Measurements from ENCODE around the gene CST4.
A peak's percentile ranks its signal among the peaks of the same experiment; 100 is the strongest.
"Not testable (repeated sequence)": the region's sequence is repeated elsewhere in the genome, so short reads cannot be mapped to it uniquely, and the experiment has no call there.

The CST4 gene

GRCh38 chr20:23662276-23662870 lies 26.5 kb downstream of the CST4 start:
- DNase-seq (ENCODE audit: insufficient read length, low spot score) (no peak), FAIRE-seq (no peak)
- no peak for TF ChIP-seq TAF1 (IDR thresholded peaks at IDR 0.05; ENCODE audit: low read depth, low read length)

DNA sequence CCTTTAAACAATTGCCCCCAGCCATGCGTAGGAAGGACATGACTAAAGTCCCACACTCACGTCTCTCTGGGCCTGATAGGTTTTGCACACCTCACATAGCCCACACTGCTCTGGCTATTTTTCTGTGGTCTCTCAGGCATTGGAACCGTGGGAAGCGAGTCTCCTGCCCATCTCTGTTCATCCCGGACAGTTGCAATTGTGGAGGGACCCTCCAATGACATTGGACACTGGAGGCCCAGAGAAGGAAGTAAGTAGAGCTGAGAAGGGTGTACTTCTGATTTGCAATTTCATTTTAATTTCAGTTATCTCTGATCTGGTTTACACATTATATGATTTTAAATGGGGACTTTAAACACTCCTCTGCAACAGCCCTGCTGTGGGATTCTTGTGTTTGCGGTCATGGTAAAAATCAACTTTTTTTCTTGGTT lies 27.8 kb downstream of the CST4 start:
- FAIRE-seq (no peak), DNase-seq (ENCODE audit: insufficient read length, low spot score) (no peak)
- TF ChIP-seq POLR2AphosphoS5 (IDR thresholded peaks at IDR 0.05; ENCODE audit: low read depth, low read length): no peak
- no peak for TF ChIP-seq POU2F2 (IDR thresholded peaks at IDR 0.05; ENCODE audit: low read depth, low read length)
- TF ChIP-seq SPI1 (IDR thresholded peaks at IDR 0.05; ENCODE audit: low read depth, low read length): no peak
- TF ChIP-seq POLR2A (IDR thresholded peaks at IDR 0.05; ENCODE audit: low read depth, low read length): no peak
- TF ChIP-seq PAX5 (IDR thresholded peaks at IDR 0.05; ENCODE audit: insufficient read depth, low read length, severe bottlenecking): no peak
- TF ChIP-seq TAF1 (IDR thresholded peaks at IDR 0.05; ENCODE audit: low read depth, low read length): no peak

GRCh38 chr20:23659989-23660837 lies 28.6 kb downstream of the CST4 start:
- TF ChIP-seq SPI1 (IDR thresholded peaks at IDR 0.05; ENCODE audit: low read depth, low read length): no peak
- no peak for TF ChIP-seq PAX5 (IDR thresholded peaks at IDR 0.05; ENCODE audit: insufficient read depth, low read length, severe bottlenecking)
- TF ChIP-seq POLR2AphosphoS5 (IDR thresholded peaks at IDR 0.05; ENCODE audit: low read depth, low read length): no peak
- no peak for TF ChIP-seq TAF1 (IDR thresholded peaks at IDR 0.05; ENCODE audit: low read depth, low read length)
- TF ChIP-seq POLR2A (IDR thresholded peaks at IDR 0.05; ENCODE audit: low read depth, low read length): no peak
- TF ChIP-seq POU2F2 (IDR thresholded peaks at IDR 0.05; ENCODE audit: low read depth, low read length): no peak
- FAIRE-seq: peak; percentile 51
- DNase-seq (ENCODE audit: insufficient read length, low spot score): no peak

DNA sequence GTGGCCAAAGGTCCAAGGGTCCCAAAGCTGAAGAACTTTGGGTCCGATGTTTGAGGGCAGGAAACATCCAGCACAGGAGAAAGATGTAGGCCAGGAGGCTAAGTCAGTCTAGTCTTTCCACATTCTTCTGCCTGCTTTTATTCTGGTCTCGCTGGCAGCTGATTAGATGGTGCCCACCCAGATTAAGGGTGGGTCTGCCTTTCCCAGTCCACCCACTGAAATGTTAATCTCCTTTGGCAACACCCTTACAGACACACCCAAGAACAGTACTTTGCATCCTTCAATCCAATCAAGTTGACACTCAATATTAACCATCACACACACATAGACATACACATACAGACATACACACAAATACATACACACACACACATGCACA lies 29.2 kb downstream of the CST4 start:
- FAIRE-seq; DNase-seq (ENCODE audit: insufficient read length, low spot score): not testable (repeated sequence)

DNA sequence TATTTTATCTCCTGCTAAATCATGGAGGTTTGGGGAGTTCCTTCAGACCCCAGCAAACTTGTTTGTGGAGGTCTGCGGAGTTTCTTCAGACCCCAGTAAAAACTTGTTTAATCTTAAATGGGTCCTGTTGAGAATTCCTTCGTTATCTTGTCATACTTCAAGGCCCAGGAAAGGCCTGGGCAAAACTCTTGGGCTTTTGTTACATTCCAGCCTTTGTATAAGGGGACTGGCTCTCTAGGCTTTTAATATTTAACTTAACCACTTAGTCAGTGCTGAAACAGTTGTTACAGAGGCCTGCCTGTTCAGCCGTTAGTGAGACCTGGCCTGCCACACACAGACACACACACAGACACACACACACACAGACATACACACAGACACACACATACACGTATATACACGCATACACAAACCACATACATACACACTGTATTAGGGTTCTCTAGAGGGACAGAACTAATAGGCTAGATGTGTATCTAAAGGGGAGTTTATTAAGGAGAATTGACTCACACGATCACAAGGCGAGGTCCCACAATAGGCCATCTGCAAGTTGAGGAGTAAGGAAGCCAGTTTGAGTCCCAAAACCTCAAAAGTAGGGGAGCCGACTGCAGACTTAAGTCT lies 29.7 kb downstream of the CST4 start:
- DNase-seq (ENCODE audit: insufficient read length, low spot score): no peak
- FAIRE-seq: no peak
- no peak for TF ChIP-seq POLR2AphosphoS5 (IDR thresholded peaks at IDR 0.05; ENCODE audit: low read depth, low read length)
- no peak for TF ChIP-seq POU2F2 (IDR thresholded peaks at IDR 0.05; ENCODE audit: low read depth, low read length)
- TF ChIP-seq SPI1 (IDR thresholded peaks at IDR 0.05; ENCODE audit: low read depth, low read length): no peak
- no peak for TF ChIP-seq TAF1 (IDR thresholded peaks at IDR 0.05; ENCODE audit: low read depth, low read length)
- TF ChIP-seq PAX5 (IDR thresholded peaks at IDR 0.05; ENCODE audit: insufficient read depth, low read length, severe bottlenecking): no peak
- TF ChIP-seq POLR2A (IDR thresholded peaks at IDR 0.05; ENCODE audit: low read depth, low read length): no peak

GRCh38 chr20:23658336-23658735 lies 30.5 kb downstream of the CST4 start:
- no peak for FAIRE-seq
- no peak for DNase-seq (ENCODE audit: insufficient read length, low spot score)
- TF ChIP-seq SPI1 (IDR thresholded peaks at IDR 0.05; ENCODE audit: low read depth, low read length): no peak
- no peak for TF ChIP-seq POU2F2 (IDR thresholded peaks at IDR 0.05; ENCODE audit: low read depth, low read length)
- TF ChIP-seq POLR2AphosphoS5 (IDR thresholded peaks at IDR 0.05; ENCODE audit: low read depth, low read length): no peak
- no peak for TF ChIP-seq PAX5 (IDR thresholded peaks at IDR 0.05; ENCODE audit: insufficient read depth, low read length, severe bottlenecking)
- no peak for TF ChIP-seq TAF1 (IDR thresholded peaks at IDR 0.05; ENCODE audit: low read depth, low read length)
- TF ChIP-seq POLR2A (IDR thresholded peaks at IDR 0.05; ENCODE audit: low read depth, low read length): no peak

GRCh38 chr20:23657202-23657601 lies 31.6 kb downstream of the CST4 start:
- FAIRE-seq (no peak), DNase-seq (ENCODE audit: insufficient read length, low spot score) (no peak)
- TF ChIP-seq PAX5 (IDR thresholded peaks at IDR 0.05; ENCODE audit: insufficient read depth, low read length, severe bottlenecking) (no peak), TAF1 (IDR thresholded peaks at IDR 0.05; ENCODE audit: low read depth, low read length) (no peak), POLR2A (IDR thresholded peaks at IDR 0.05; ENCODE audit: low read depth, low read length) (no peak), SPI1 (IDR thresholded peaks at IDR 0.05; ENCODE audit: low read depth, low read length) (no peak), POU2F2 (IDR thresholded peaks at IDR 0.05; ENCODE audit: low read depth, low read length) (no peak), POLR2AphosphoS5 (IDR thresholded peaks at IDR 0.05; ENCODE audit: low read depth, low read length) (no peak)

DNA sequence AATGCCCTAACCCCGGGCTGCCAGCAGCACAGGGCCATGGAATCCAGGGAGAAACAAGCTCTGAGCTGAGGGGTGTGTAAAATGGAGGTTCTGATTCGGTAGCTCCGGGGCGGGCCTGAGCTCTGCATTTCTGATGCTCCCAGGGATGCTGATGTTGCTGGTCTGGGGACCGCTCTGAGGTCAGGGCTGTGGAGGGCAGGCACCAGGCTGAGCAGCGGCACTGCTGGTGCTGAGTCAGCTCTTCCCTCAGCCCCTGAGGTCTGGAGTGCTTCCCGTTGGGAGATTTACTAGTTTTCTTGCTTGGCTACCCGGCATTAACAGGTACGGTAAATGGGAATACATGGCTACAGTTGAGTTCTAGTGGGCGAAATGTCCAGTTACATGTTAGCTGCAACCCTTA lies 32.5 kb downstream of the CST4 start:
- no peak for TF ChIP-seq SPI1 (IDR thresholded peaks at IDR 0.05; ENCODE audit: low read depth, low read length)
- no peak for TF ChIP-seq POU2F2 (IDR thresholded peaks at IDR 0.05; ENCODE audit: low read depth, low read length)
- no peak for TF ChIP-seq TAF1 (IDR thresholded peaks at IDR 0.05; ENCODE audit: low read depth, low read length)
- TF ChIP-seq PAX5 (IDR thresholded peaks at IDR 0.05; ENCODE audit: insufficient read depth, low read length, severe bottlenecking): no peak
- TF ChIP-seq POLR2A (IDR thresholded peaks at IDR 0.05; ENCODE audit: low read depth, low read length): no peak
- no peak for TF ChIP-seq POLR2AphosphoS5 (IDR thresholded peaks at IDR 0.05; ENCODE audit: low read depth, low read length)
- no peak for FAIRE-seq
- no peak for DNase-seq (ENCODE audit: insufficient read length, low spot score)

DNA sequence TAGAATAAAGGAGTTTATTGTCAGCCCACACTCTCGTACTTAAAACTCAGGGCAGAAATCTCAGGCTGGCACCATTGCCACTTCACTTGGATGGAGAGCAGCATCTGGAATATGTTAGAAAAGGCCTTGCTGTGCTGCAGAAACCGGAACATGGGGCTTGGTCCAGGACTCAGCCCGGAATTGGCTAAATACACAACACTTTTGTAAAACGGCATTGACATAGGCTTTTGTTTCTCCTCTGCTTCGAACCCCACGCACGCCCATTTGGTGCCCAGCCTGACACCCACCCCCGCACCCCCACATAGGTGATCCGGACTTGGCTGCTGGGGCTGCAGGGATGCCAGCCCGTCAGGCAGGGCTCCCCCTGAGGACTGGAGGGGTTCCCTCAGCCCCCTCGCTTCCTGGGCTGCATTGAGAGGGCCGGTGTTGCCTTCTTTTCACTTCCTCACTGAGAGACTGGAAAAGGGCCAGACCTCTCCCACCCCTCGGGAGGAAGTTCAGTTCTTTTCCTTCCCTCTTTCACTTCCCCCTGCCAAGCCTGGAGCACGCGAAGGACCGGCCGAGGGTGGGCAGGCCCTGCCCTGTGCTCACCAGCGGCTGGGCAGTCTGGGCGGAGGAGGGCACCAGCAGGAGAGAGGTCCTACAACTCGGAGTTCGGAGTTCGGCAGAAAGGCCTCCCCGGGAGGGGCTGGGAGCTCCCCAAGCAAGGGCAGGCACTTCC lies 33.2 kb downstream of the CST4 start:
- no peak for TF ChIP-seq PAX5 (IDR thresholded peaks at IDR 0.05; ENCODE audit: insufficient read depth, low read length, severe bottlenecking)
- TF ChIP-seq SPI1 (IDR thresholded peaks at IDR 0.05; ENCODE audit: low read depth, low read length): peak; percentile 71
- no peak for DNase-seq (ENCODE audit: insufficient read length, low spot score)
- FAIRE-seq: no peak

Data from GM12891 (cell line).